LNCAP (cell line): ENCODE data around the gene ABCB7.

Source experiments
- TF ChIP-seq, protein P1 (sequence below): fragments of 450-650 bp; IDR thresholded peaks from 2 replicates; pipeline ENCODE4 v1.5.1; 2017; ENCODE audit warnings: mild to moderate bottlenecking

ABCB7 gene

DNA sequence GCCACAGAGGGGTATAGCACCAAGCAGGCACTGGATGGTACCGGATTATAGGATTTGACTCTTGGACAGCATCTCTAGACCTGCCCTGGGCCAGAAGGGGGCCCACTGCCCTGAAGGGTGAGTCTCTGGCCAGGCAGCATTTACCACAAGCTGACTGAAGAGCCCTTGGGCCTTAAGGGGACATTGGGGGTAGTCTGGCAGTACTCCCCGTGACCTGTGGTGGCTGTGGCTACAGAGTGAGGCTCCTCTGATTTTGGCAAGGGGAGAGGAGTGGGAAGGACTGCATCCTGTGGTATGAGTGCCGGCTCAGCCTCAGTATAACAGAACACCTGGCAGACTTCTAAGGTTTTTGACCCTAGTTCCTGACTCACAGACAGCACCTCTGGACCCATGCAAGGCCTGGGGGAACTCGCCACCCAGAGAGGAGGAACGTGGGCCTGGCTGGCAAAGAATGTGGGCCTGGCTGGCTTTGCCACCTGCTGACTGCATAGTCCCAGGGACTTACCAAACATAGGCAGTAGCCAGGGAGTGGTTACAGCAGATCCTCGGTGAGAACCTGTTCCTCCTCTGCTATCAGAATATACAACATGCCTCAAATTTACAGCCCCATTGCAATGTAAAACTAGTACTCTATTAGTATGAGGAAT is 48.1 kb downstream of the ABCB7 start:
- TF ChIP-seq, protein P1, sequence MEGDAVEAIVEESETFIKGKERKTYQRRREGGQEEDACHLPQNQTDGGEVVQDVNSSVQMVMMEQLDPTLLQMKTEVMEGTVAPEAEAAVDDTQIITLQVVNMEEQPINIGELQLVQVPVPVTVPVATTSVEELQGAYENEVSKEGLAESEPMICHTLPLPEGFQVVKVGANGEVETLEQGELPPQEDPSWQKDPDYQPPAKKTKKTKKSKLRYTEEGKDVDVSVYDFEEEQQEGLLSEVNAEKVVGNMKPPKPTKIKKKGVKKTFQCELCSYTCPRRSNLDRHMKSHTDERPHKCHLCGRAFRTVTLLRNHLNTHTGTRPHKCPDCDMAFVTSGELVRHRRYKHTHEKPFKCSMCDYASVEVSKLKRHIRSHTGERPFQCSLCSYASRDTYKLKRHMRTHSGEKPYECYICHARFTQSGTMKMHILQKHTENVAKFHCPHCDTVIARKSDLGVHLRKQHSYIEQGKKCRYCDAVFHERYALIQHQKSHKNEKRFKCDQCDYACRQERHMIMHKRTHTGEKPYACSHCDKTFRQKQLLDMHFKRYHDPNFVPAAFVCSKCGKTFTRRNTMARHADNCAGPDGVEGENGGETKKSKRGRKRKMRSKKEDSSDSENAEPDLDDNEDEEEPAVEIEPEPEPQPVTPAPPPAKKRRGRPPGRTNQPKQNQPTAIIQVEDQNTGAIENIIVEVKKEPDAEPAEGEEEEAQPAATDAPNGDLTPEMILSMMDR = no peak

DNA sequence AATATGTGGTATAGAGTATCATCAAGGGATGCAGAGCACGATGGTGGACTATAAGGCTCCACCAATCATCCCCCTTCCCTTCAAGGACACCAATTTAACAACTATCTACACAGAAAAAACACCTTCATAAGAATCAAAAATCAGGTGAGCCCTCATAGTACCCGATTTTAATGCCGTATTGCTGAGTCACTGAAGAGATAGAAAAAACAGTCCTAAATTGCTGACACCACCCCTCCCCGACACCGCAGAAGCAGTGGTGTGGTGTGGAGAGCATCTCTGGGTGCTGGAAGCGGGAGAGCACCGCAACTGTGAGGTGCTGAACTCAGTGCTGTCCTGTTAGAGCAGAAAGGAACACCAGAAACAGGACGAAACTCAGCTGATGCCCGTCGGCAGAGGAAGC is 49.3 kb downstream of the ABCB7 start:
- TF ChIP-seq, protein P1 = no peak

DNA sequence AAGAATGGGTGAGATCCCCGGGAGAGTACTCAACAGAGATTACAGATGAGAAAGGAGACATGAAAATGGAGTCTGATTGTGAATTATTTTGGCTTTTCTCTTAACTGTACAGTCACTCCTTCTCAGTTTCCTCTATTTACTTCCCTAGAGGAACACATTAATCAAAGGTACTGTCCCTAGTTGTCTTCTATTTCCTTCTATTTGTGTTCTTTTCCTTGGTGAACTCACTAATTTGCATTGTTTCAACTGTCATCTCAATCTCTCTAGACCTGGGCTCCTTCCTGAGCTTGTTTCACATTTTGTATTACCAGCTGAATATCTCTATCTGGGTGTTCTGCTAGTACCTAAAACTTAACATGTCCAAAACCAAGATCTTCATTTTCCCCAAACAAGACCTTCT is 59.8 kb downstream of the ABCB7 start:
- TF ChIP-seq, protein P1 = no peak

DNA sequence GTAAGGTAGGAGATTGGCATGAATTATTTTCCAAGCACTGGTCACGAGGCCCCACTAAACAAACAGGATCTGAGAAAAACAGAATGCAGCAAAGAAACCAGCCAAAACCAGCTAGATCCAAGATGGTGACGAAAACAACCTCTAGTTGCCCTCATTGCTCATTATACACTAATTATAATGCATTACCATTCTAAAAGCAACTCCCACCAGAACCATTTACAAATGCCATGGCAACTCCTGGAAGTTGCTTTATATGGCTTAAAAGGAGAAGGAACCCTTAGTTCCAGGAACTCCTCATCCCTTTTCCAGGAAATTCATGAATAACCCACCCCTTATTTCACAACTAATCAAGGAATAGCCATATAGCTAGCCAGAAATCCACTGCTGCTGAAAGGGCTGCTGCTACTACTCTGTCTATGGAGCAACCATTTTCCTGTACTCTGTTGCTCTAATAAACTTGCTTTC is 69.3 kb downstream of the ABCB7 start:
- TF ChIP-seq, protein P1 = no peak

DNA sequence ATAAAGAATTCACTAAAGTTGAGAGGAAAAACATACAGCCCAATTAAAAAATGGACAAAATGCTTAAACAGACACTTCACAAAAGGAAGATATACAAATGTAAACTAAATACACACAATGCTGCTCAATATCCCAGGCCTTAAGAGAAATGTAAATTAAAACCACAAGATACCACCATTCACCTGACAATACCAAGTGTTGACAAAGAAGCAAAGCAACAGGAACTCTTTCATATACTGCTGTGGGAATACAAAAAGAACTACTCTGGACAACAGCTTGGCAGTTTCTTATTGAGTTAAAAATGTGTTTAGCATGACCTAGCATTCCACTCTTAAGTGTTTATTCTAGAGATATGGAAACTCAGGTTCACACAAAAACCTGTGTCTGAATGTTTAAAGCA is 71.3 kb downstream of the ABCB7 start:
- TF ChIP-seq, protein P1 = no peak

DNA sequence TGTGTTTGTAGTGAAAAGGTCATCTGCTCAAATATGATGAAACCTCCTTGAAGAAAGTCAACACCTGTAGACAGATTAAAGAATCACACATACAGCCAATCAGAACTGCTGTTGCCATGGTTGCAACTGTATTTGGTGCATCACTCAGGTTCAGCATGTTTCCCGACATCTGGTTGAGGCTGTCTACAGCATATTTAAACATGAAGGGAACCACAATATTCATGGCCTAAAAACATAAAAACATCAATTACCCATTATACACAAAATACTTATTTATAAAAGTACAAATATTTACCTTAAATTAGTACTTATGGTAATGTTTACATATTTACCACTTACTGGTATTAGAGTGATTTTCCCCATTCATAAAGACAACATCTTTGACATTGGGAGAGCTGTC is 79.7 kb downstream of the ABCB7 start:
- TF ChIP-seq, protein P1 = no peak

DNA sequence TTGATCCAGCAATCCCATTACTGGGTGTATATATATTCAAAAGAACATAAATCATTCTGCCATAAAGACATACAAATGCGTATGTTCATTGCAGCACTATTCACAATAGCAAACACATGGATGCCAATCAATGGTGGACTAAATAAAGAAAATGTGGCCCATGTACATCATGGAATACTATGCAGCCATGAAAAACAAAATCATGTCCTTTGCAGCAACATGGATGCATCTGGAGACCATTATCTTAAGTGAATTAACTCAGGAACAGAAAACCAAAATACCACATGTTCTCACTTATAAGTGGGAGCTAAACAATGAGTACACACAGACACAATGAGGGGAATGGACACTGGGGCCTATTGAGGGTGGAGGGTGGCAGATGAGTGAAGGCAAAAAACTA is 81.6 kb downstream of the ABCB7 start:
- TF ChIP-seq, protein P1 = no peak

DNA sequence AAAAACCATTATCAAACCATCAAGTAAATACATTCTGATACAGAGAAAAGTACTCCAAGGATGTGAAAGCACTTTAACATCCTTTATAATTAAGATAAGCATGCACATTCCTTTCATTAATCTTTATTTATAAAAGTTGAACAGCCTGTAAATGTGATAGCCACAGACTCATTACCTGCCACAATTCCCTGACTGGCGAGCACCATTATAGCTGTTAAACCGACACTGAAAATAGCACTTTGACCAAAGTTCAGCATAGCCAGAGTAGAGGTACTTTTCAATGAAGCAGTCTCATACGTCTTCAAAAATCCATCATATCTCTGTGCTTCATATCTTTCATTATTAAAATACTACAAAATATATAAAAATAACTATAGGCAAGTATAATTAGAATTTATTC is 84.7 kb downstream of the ABCB7 start:
- TF ChIP-seq, protein P1 = no peak
